ENCODE results near the gene NT5C2. TPM values are rescaled to one million over a fixed set of nuclear protein-coding genes. Genes with fewer than 3 reads are reported as not detected.

NT5C2 gene
- polyA plus RNA-seq, 1 donor (not counting 4 experiments of a cell fraction or from before 2014, with no cell fraction given) = 88.6 TPM

DNA sequence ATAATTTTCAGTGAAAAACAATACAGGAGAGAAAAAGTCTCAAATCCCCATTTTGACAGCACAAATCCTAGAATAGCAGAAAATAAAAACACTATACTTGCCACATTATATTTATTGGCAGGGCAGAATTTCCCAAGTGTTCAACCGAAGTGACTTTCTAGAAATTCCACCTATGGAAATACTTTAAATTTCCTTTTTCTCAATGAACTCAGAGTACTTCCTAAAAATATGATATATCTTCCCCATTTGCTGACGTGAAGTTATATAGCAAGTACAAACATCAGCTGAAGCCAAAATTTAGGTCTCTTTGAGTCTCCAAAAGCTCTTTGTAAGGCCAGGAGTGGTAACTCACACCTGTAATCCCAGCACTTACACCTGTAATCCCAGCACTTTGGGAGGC, 83.3 kb downstream of the NT5C2 start:
- Histone ChIP-seq H3K27ac (ENCODE audit: control insufficient read depth, insufficient read depth, low read length) (no peak overlapping the region), H3K79me2 (ENCODE audit: control insufficient read depth, insufficient read depth, low read length) (peaks cover 2% of the 10 kb centered on the region), H3K9me3 (ENCODE audit: control insufficient read depth, low read depth, low read length) (no peaks in the 10 kb centered on the region), H3K4me3 (ENCODE audit: control insufficient read depth in 2 of 3, extremely low read depth in 1 of 3, insufficient read depth in 2 of 3, low read depth in 1 of 3, low read length in 3 of 3) (no peak overlapping the region), H4K20me1 (ENCODE audit: control insufficient read depth, extremely low read depth, insufficient read depth, low read length) (no peaks in the 10 kb centered on the region), H2AFZ (ENCODE audit: control insufficient read depth, low read length) (no peak overlapping the region), H3K4me1 (ENCODE audit: control insufficient read depth, extremely low read depth, insufficient read depth, low read length) (peaks cover 6% of the 10 kb centered on the region), H3K9ac (ENCODE audit: control insufficient read depth, extremely low read depth, insufficient read depth, low read length) (no peak overlapping the region), H3K27me3 (ENCODE audit: control insufficient read depth, extremely low read depth, insufficient read depth, low read length) (no peaks in the 10 kb centered on the region), H3K36me3 (ENCODE audit: control insufficient read depth in 2 of 2, extremely low read depth in 1 of 2, insufficient read depth in 2 of 2, low read length in 2 of 2) (peaks cover 1 to 4% of the 10 kb centered on the region in 2 experiments), H3K4me2 (ENCODE audit: control insufficient read depth, extremely low read depth, insufficient read depth, low read depth, low read length) (no peak overlapping the region), H3K9me1 (ENCODE audit: control insufficient read depth, extremely low read depth, insufficient read depth, low read length) (no peaks in the 10 kb centered on the region)
- DNase-seq (ENCODE audit: low read depth, low spot score) = no peak
- no peak for TF ChIP-seq EZH2 (IDR thresholded peaks at IDR 0.05; ENCODE audit: low read length)
- TF ChIP-seq, protein P1, sequence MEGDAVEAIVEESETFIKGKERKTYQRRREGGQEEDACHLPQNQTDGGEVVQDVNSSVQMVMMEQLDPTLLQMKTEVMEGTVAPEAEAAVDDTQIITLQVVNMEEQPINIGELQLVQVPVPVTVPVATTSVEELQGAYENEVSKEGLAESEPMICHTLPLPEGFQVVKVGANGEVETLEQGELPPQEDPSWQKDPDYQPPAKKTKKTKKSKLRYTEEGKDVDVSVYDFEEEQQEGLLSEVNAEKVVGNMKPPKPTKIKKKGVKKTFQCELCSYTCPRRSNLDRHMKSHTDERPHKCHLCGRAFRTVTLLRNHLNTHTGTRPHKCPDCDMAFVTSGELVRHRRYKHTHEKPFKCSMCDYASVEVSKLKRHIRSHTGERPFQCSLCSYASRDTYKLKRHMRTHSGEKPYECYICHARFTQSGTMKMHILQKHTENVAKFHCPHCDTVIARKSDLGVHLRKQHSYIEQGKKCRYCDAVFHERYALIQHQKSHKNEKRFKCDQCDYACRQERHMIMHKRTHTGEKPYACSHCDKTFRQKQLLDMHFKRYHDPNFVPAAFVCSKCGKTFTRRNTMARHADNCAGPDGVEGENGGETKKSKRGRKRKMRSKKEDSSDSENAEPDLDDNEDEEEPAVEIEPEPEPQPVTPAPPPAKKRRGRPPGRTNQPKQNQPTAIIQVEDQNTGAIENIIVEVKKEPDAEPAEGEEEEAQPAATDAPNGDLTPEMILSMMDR (optimal IDR thresholded peaks at IDR 0.05 in 1 of 3, IDR thresholded peaks at IDR 0.05 in 1 of 3, conservative IDR thresholded peaks at IDR 0.05 in 1 of 3; ENCODE audit: extremely low read depth in 1 of 3, insufficient read depth in 2 of 3, low read length in 3 of 3) = no peak
- dilution Hi-C loops (cut with MboI; ENCODE audit: extremely low pct_ligation_motif_present, low sequenced_read_pairs) = no loop called here
- no peak for FAIRE-seq

DNA sequence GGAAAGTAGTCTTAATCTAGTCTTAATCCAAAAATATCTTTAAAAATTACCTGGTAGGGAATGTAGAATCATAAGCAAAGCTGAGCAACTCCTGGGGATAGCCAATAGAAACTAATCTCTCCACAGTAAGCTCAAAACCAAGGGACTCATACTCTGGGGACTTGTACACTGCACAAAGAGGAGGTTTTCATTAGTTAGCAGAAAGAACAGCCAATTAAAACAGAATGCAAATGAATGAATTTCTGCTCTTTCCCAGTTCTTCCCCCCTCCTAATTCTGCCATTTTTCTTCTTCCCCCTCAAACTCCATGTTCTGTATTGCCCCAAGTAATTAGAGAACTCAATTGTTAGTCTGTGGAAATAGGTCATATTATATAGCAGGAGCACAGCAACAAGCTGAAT, 86.5 kb downstream of the NT5C2 start:
- TF ChIP-seq, protein P1 (optimal IDR thresholded peaks at IDR 0.05 in 1 of 3, IDR thresholded peaks at IDR 0.05 in 1 of 3, conservative IDR thresholded peaks at IDR 0.05 in 1 of 3; ENCODE audit: extremely low read depth in 1 of 3, insufficient read depth in 2 of 3, low read length in 3 of 3) = no peak
- TF ChIP-seq EZH2 (IDR thresholded peaks at IDR 0.05; ENCODE audit: low read length) = no peak
- Histone ChIP-seq H3K9me1 (ENCODE audit: control insufficient read depth, extremely low read depth, insufficient read depth, low read length) (no peaks in the 10 kb centered on the region), H3K9ac (ENCODE audit: control insufficient read depth, extremely low read depth, insufficient read depth, low read length) (no peak overlapping the region), H3K27me3 (ENCODE audit: control insufficient read depth, extremely low read depth, insufficient read depth, low read length) (no peaks in the 10 kb centered on the region), H4K20me1 (ENCODE audit: control insufficient read depth, extremely low read depth, insufficient read depth, low read length) (no peaks in the 10 kb centered on the region), H3K79me2 (ENCODE audit: control insufficient read depth, insufficient read depth, low read length) (no peaks in the 10 kb centered on the region), H3K4me1 (ENCODE audit: control insufficient read depth, extremely low read depth, insufficient read depth, low read length) (no peaks in the 10 kb centered on the region), H3K9me3 (ENCODE audit: control insufficient read depth, low read depth, low read length) (no peaks in the 10 kb centered on the region), H3K4me3 (ENCODE audit: control insufficient read depth in 2 of 3, extremely low read depth in 1 of 3, insufficient read depth in 2 of 3, low read depth in 1 of 3, low read length in 3 of 3) (no peak overlapping the region), H3K4me2 (ENCODE audit: control insufficient read depth, extremely low read depth, insufficient read depth, low read depth, low read length) (no peak overlapping the region), H2AFZ (ENCODE audit: control insufficient read depth, low read length) (no peak overlapping the region), H3K27ac (ENCODE audit: control insufficient read depth, insufficient read depth, low read length) (no peak overlapping the region), H3K36me3 (ENCODE audit: control insufficient read depth in 2 of 2, extremely low read depth in 1 of 2, insufficient read depth in 2 of 2, low read length in 2 of 2) (peaks cover 1 to 4% of the 10 kb centered on the region in 2 experiments)
- dilution Hi-C loops (cut with MboI; ENCODE audit: extremely low pct_ligation_motif_present, low sequenced_read_pairs) = no loop called here
- no peak for FAIRE-seq
- DNase-seq (ENCODE audit: low read depth, low spot score) = no peak

Measured in keratinocyte (primary cell).